ENCODE results near the gene POU2F1.

GRCh38 chr1:167423684-167424619, 203.3 kb downstream of the POU2F1 start:
- TF ChIP-seq CTCF (IDR thresholded peaks at IDR 0.05) (no peak), POLR2A (IDR thresholded peaks at IDR 0.05) (no peak)
